Eye (tissue), 1 donor: ENCODE data around the gene DCD.
"Not testable (repeated sequence)": the region's sequence is repeated elsewhere in the genome, so short reads cannot be mapped to it uniquely, and the experiment has no call there.

Source experiments
- DNase-seq: peaks from one replicate; pipeline ENCODE4 v3.0.0-alpha.2; 2015

DCD gene

DNA sequence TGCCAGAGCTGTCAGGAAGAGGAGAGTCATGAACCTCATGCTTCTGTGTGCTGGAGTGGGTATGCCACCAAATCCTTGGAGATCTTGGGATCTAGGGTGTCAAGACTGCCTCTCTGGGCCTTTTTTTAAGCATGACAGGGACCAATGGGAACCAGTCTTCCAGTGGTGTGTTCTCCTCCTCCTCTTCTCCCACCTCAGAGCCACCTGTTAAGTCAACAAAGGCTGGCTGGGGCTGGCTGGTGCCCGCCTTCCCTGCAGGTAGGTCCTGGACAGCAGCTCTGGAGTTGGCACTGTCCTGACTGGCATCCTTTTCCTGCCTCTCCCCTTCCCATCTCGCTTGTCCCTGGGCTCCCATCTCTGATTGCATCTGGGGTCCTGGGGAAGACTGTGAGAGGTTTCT lies at the start of gene DCD:
DCD (minus strand) TSS at position 101 of the 400 bp plus-strand sequence; CDS start at position 39, 62 bp downstream.
- DNase-seq: no peak

DNA sequence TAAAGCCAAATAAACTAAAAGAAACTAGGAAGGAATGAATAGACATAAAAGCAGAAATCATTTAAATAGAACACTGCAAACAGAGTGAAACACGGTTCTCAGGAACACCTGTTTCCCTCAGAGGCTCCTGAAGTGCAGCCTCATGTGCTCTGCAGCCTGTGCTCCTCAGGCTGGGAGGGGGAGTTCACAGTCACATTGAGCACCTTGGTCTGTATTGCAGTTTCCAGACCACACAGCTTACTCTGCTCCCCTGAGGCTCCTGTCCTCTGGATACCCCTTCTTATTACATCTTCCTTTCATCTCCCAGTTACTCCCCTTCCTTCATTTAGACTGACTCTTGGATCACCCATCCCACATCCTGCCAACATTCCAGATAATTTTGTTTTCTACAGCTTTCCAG lies 49.7 kb upstream of the DCD start:
- DNase-seq: no peak

- DNase-seq: no peak
Measured at GRCh38 chr12:54692353-54692752, 44.2 kb upstream of the DCD start.

- no peak for DNase-seq
Measured at GRCh38 chr12:54689984-54690383, 41.8 kb upstream of the DCD start.

- no peak for DNase-seq
Measured at GRCh38 chr12:54689034-54689372, 40.8 kb upstream of the DCD start.

DNA sequence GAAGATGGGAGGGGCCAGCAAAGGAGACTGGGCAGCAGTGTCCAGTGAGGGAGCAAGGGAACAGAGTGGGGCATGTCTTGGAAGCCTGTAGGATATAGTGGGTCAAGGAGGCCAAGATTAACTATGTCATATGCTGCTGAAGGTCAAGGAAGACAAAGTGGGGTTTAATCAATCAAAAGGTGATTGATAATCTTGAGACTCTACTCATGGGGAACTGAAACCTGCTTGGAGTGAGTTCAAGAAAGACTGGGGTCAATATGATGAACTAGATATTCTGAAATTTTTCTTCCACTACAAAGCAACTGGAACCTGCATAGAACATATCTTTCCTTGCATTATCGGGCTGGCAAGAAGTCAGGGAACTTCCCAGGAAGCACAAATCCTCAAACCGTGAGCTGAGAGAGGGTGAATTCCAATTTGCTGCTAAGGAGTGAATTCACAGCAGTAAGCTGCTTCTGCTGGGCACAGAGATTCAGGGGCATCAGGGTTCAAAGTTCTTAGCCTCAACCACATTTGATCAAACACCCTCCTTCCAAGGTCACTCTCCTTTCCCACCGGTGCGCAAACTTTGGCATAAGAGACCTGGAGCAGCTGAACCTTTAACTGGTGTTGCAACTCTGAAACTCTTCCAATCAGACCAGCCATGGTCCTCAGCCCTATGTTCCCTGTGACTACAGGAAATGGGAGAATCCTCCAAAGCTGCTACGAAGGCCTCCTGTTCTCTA lies 40.3 kb upstream of the DCD start:
- no peak for DNase-seq

- DNase-seq: no peak
Measured at GRCh38 chr12:54684636-54685630, 36.8 kb upstream of the DCD start.

GRCh38 chr12:54683398-54683797 lies 35.2 kb upstream of the DCD start:
- DNase-seq: no peak

DNA sequence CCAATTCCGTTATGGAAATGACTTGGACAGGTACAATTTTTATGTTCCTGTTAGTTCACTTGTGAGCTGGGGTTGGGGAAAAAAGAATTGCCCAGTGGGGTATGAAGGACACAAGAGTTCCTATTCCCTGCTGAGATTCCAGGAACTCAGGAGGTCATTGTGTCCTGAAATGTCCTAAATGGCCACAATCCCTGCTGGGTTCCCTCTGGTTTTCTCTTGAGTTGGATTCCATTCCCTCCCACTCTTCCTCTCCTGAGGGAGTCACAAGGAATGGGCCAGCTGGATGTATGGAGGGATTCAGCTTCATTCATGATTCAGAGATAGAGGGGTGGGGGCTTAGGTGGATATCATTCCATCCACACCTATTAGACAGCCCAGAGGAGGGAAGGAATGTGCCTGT lies 34.5 kb upstream of the DCD start:
- no peak for DNase-seq

GRCh38 chr12:54680374-54680773 lies 32.2 kb upstream of the DCD start:
- no peak for DNase-seq

DNA sequence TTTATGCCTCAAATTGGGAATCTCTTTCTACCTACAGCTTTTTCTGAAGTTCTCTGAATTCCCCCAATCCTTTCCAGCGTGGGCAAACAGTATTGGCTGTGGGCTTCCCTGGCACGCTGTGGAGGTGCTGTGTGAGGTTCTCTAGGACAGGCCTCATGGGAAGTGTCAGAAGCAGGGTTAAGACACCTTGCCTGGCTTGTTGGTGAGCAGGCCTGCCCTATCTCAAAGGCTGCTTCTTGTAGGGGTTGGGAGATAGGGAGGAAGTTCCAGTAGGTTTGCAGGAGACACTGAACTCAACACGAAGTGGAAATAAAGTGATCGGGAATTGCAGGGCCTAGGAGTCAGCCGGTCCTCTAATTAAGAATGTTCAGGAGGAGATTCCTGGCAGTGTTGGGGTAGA lies 30.0 kb upstream of the DCD start:
- no peak for DNase-seq

- no peak for DNase-seq
Measured at GRCh38 chr12:54667945-54668344, 19.8 kb upstream of the DCD start.

GRCh38 chr12:54666008-54666407 lies 17.8 kb upstream of the DCD start:
- DNase-seq: no peak

GRCh38 chr12:54665022-54665635 lies 17.0 kb upstream of the DCD start:
- DNase-seq: not testable (repeated sequence)

- DNase-seq: no peak
Measured at GRCh38 chr12:54663603-54664002, 15.4 kb upstream of the DCD start.

DNA sequence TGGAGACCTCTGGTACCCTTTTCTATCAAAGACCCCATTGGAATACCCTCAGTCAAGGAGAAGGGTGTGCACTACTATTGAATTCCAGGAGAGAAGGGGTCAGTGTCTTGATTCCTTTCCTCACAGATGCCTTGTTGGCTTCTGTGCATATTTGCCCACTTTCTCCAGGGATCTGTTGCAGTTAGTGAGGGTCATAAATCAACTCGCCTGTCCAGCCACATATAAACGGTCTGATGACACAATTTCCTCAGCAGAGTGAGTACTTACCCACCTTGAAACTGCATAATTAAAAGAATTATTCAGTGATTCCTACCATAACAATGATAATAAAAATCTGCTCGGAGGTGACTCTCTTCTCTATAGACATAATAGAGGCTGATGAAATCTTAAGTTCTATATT lies 13.9 kb upstream of the DCD start:
- no peak for DNase-seq

DNA sequence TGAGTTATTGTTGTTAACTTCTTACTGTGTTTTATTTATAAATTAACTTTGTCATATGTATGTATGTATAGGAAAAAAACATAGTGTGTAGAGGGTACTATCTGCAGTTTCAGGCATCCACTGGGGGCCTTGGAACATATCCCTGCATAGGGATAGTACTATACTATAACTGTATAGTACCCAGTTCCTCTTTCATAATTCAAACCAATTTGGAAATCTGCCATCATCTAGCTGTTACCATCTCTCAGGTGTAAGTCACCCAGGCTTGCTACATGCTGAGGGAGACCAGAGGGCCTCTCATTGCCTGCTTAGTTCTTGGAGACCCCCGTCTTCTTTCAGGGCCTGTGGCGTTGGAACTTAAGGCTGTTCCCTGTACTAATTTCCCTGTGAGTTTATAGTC lies 12.9 kb upstream of the DCD start:
- no peak for DNase-seq

- no peak for DNase-seq
Measured at GRCh38 chr12:54660320-54660962, 12.3 kb upstream of the DCD start.

GRCh38 chr12:54658306-54659264 lies 10.4 kb upstream of the DCD start:
- DNase-seq: no peak

- DNase-seq: no peak
Measured at GRCh38 chr12:54657105-54657607, 9.0 kb upstream of the DCD start.

- DNase-seq: no peak
Measured at GRCh38 chr12:54654926-54655325, 6.8 kb upstream of the DCD start.

DNA sequence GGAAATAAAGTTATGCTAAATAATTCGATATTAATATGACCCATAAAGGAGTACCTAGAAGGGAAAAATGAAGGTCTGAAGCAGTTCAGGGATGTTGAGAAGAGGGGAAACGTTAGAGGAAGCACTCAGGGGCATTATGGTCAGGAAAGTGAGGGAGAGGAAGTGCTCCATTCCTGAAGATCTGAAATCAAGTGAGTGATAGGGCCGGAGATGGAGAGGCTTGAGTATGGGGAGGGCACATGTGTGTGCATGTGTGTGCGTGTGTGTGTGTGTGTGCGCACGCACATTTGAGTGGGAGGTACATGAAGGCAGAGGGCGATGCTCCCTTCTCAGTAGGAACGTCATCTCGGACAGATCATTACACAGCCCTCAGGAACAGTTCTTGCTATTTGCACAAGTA lies 4.9 kb upstream of the DCD start:
- DNase-seq: no peak
